Measurements from ENCODE around the gene PNPLA3. TPM values are rescaled to one million over a fixed set of nuclear protein-coding genes. Genes with fewer than 3 reads are reported as not detected.
A peak's percentile ranks its signal among the peaks of the same experiment; 100 is the strongest.

Gene PNPLA3
- total and polyA plus RNA-seq, 2 of the 4 experiments (the other 2 are of a cell fraction) = 3.6 to 7.5 TPM

DNA sequence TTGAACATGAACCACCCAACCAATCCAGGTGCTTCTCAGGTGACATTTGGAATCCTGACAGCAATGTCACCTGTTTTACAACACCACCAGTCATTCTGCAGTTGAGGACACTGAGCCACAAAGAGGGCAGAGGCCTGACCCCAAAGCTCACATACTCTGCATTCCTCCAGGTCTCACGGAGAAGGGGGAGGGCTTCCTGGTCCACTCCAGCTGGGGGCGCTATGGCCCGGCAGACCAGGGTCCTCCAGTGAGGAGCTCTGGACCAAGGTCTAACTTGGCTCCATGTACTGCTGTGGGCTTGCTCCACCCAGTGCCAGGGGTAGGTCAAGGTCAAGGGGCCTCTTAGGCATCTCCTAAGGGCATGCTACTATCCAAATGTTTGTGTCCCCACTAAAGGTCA, 1.5 kb upstream of the PNPLA3 start:
- peak overlapping the region; percentile 98 for H2AK5ac ChIP-seq (ENCODE audit: low read depth, low read length)
- peak overlapping the region; percentile 46 for H3K23ac ChIP-seq (ENCODE audit: low read depth, low read length)
- H4K20me1 ChIP-seq (ENCODE audit: insufficient read depth, low read length) = peaks cover 6% of the 10 kb centered on the region; the same call in 1 of the 2 replicates
- peak overlapping the region; percentile 94 for H3K4ac ChIP-seq (ENCODE audit: low read depth, low read length)
- intact Hi-C loops (cut with micrococcal nuclease) (no loop called here), in situ Hi-C loops (cut with MboI; ENCODE audit: low sequenced_read_pairs) (no loop called here), dilution Hi-C loops (cut with HindIII; ENCODE audit: low sequenced_read_pairs, unreplicated experiment) (no loop called here)
- no peak overlapping the region for H3K56ac ChIP-seq (ENCODE audit: extremely low read depth, insufficient read depth, low read length)
- DNase-seq (no peak), ATAC-seq (ENCODE audit: low read depth) (no peak)
- peak overlapping the region; percentile 40 for H4K5ac ChIP-seq (ENCODE audit: low read depth, low read length)
- peaks cover 34% of the 10 kb centered on the region for H3K4me1 ChIP-seq (ENCODE audit: control insufficient read depth, insufficient read depth, low read length)
- peak overlapping the region; percentile 3 for H2AFZ ChIP-seq (replicated peaks; ENCODE audit: low read length, poor library complexity)
- ChIA-PET CTCF (no interaction called here), POLR2A (ENCODE audit: unreplicated experiment) (no interaction called here)
- peak overlapping the region; percentile 86 for H4K91ac ChIP-seq (ENCODE audit: insufficient read depth, low read depth, low read length)
- peak overlapping the region; percentile 97 to 98; a peak in 3 of 4 replicates for H4K8ac ChIP-seq (ENCODE audit: low read depth in 2 of 2, low read length in 2 of 2)
- no peak overlapping the region; the same call in 1 of the 2 replicates for H3K27ac ChIP-seq (ENCODE audit: insufficient read depth, low read length)
- H3K18ac ChIP-seq (ENCODE audit: low read depth, low read length) = peak overlapping the region; percentile 15; the same call in 1 of the 2 replicates
- peak overlapping the region; percentile 75 for H2BK20ac ChIP-seq (ENCODE audit: low read depth, low read length)
- no peak overlapping the region for H3K4me3 ChIP-seq (ENCODE audit: insufficient read depth, low read depth, low read length)
- H2BK15ac ChIP-seq (ENCODE audit: low read depth, low read length) = peak overlapping the region; percentile 98; the same call in 2 of the 3 replicates
- peaks cover 36% of the 10 kb centered on the region for H3K9me1 ChIP-seq (ENCODE audit: insufficient read depth, low read length)
- WGBS, 2 experiments (ENCODE audit: extremely low coverage in 2 of 2, insufficient read length in 1 of 2) = no CpG with 5 or more reads among the region's 3 CpGs
- no TSS peak for BruUV-seq (replicated peaks)
- peak overlapping the region; percentile 92 for H2BK120ac ChIP-seq (ENCODE audit: low read depth, low read length)
- H3K79me1 ChIP-seq (ENCODE audit: low read depth in 1 of 2, low read length in 2 of 2) = peaks cover 0 to 23% of the 10 kb centered on the region in 2 experiments; a peak in 2 of 4 replicates
- H3K4me2 ChIP-seq (ENCODE audit: low read depth, low read length) = no peak overlapping the region
- H3K27me3 ChIP-seq (ENCODE audit: control insufficient read depth, insufficient read depth, low read length) = no peaks in the 10 kb centered on the region
- H3K36me3 ChIP-seq (ENCODE audit: control insufficient read depth, insufficient read depth, low read length) = no peaks in the 10 kb centered on the region
- H3K9me3 ChIP-seq (ENCODE audit: control insufficient read depth, insufficient read depth, low read length) = no peaks in the 10 kb centered on the region
- peak overlapping the region; percentile 52 for H2BK5ac ChIP-seq (ENCODE audit: low read depth, low read length, poor library complexity, severe bottlenecking)
- no peak overlapping the region for H3K9ac ChIP-seq (ENCODE audit: low read depth, low read length)
- TF ChIP-seq MAZ (IDR thresholded peaks at IDR 0.05; ENCODE audit: borderline replicate concordance, low read depth, low read length) = no peak
- TF ChIP-seq MXI1 (IDR thresholded peaks at IDR 0.05; ENCODE audit: borderline replicate concordance, low read depth, low read length) = no peak
- TF ChIP-seq MAFK (IDR thresholded peaks at IDR 0.05; ENCODE audit: low read depth, low read length) = no peak
- TF ChIP-seq RFX5 (IDR thresholded peaks at IDR 0.05; ENCODE audit: low read depth, low read length) = no peak
- peak overlapping the region; percentile 80 for H2AK9ac ChIP-seq (replicated peaks; ENCODE audit: low read depth, low read length, poor library complexity)
- peak overlapping the region; percentile 72 for H3K14ac ChIP-seq (replicated peaks; ENCODE audit: low read depth, low read length)
